Measurements from ENCODE around the gene PGS1. TPM values are rescaled to one million over a fixed set of nuclear protein-coding genes. Genes with fewer than 3 reads are reported as not detected.
A peak's percentile ranks its signal among the peaks of the same experiment; 100 is the strongest.

Gene PGS1
- total and polyA plus RNA-seq, 9 donors, result 13.5 to 50.2 (median 35.0) TPM

GRCh38 chr17:78409191-78409928 is 30.9 kb downstream of the PGS1 start:
- H3K4me1 ChIP-seq (ENCODE audit: insufficient read depth), result no peaks in the 10 kb centered on the region
- intact Hi-C loops (cut with DNase I), result loop anchor here in 1 of 4 donors (10.0 kb wide), 1 partner anchor 1665 kb away; no protein-coding TSS in a partner anchor

GRCh38 chr17:78411241-78411857 is 32.9 kb downstream of the PGS1 start:
- no peak overlapping the region for H3K27ac ChIP-seq
- no peak for TF ChIP-seq POLR2A (IDR thresholded peaks at IDR 0.05)
- H3K4me1 ChIP-seq (ENCODE audit: insufficient read depth), result no peaks in the 10 kb centered on the region
- H3K27me3 ChIP-seq, result no peaks in the 10 kb centered on the region
- no peaks in the 10 kb centered on the region for H3K36me3 ChIP-seq
- 68 to 75% (median 69%) methylated on average over 17 of the region's 17 CpGs for WGBS, 3 donors
- no peaks in the 10 kb centered on the region for H3K9me3 ChIP-seq
- peak in 1 of 5 donors; percentile 36 for DNase-seq
- intact Hi-C loops (cut with DNase I), result no loop called here
- no peak overlapping the region for H3K4me3 ChIP-seq

More at GRCh38 chr17:78409191-78409928, 30.9 kb downstream of the PGS1 start:
- H3K9me3 ChIP-seq, result no peaks in the 10 kb centered on the region
- H3K4me3 ChIP-seq, result no peak overlapping the region
- no peak for TF ChIP-seq EP300 (IDR thresholded peaks at IDR 0.05)
- TF ChIP-seq, protein P1, sequence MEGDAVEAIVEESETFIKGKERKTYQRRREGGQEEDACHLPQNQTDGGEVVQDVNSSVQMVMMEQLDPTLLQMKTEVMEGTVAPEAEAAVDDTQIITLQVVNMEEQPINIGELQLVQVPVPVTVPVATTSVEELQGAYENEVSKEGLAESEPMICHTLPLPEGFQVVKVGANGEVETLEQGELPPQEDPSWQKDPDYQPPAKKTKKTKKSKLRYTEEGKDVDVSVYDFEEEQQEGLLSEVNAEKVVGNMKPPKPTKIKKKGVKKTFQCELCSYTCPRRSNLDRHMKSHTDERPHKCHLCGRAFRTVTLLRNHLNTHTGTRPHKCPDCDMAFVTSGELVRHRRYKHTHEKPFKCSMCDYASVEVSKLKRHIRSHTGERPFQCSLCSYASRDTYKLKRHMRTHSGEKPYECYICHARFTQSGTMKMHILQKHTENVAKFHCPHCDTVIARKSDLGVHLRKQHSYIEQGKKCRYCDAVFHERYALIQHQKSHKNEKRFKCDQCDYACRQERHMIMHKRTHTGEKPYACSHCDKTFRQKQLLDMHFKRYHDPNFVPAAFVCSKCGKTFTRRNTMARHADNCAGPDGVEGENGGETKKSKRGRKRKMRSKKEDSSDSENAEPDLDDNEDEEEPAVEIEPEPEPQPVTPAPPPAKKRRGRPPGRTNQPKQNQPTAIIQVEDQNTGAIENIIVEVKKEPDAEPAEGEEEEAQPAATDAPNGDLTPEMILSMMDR (IDR thresholded peaks at IDR 0.05), result no peak
- TF ChIP-seq POLR2A (IDR thresholded peaks at IDR 0.05), result no peak
- H3K27ac ChIP-seq, result no peak overlapping the region
- DNase-seq, result no peak
- no peaks in the 10 kb centered on the region for H3K36me3 ChIP-seq
- no peaks in the 10 kb centered on the region for H3K27me3 ChIP-seq
- 83 to 86% (median 85%) methylated on average over 12 of the region's 12 CpGs for WGBS, 3 donors

DNA sequence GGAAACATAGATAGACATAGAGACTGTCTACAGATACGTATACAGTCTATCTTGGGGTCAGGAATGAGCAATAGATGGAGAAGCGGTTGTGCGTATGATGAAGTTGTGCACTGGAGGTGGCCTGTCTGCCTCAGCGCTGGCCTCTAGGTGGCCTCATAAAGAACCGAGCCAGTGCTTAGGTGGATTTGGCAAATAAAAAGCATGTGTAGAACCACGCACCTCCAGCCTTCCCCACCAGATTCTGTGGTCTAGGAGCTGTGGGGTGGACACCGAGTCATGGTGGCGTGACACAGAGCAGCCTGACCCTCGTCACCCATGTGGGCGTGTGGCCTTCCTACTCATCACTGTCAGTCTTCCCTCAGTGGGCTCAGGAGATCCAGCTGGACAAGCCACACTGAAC is 34.0 kb downstream of the PGS1 start:
- no peaks in the 10 kb centered on the region for H3K4me1 ChIP-seq (ENCODE audit: insufficient read depth)
- H3K4me3 ChIP-seq, result no peak overlapping the region
- WGBS, 3 donors, result 87 to 94% (median 88%) methylated on average over 10 of the region's 10 CpGs
- no peaks in the 10 kb centered on the region for H3K9me3 ChIP-seq
- intact Hi-C loops (cut with DNase I), result no loop called here
- no peak overlapping the region for H3K27ac ChIP-seq
- no peaks in the 10 kb centered on the region for H3K36me3 ChIP-seq
- no peaks in the 10 kb centered on the region for H3K27me3 ChIP-seq
- no peak for DNase-seq
- TF ChIP-seq POLR2A (IDR thresholded peaks at IDR 0.05) (no peak), EP300 (IDR thresholded peaks at IDR 0.05) (no peak)
- TF ChIP-seq, protein P1 (IDR thresholded peaks at IDR 0.05), result no peak

DNA sequence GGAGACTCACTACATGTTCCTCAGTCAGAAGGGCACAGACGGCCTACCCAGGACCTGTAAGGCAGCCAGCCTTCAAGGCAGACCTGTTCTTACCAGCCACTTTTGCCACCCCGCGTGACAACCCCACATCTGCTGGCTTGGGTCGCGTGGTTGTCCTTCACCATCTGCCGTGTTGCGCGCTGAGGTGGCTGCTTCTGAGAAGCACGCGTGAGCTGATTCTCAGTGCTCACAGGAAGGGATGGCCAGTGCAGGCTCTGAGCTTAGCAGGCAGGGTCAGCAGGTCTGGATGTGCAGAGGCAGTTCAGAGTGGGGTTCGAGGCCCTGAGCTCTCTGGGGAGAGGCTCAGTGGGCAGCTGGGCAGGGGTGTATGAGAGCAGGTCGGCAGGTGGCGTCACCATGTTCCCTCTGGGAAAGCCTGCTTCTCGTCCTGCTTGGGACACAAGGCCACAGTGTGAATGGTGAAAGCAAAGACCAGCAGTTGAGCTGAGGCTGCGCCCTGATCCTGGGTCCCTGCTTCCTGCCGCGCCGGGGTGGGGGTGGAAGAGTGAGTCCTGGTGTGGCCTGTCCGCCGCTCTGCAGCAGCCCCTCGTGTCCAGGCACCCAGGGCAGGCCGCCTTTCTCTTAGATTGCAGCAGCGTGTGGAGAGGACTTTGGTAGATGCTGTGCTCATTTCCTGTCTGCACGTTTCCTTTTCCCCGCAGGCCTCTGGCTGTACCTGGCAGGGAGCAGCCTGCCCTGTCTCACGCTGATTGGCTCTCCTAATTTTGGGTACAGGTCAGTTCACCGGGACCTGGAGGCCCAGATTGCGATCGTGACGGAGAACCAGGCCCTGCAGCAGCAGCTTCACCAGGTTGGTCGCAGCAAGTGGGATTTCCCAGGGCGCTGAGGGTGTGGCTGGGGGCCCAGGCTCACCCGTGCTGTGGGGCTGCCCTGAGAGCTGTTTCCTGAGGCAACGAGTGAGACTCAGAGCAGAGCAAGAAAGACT is 36.0 kb downstream of the PGS1 start:
- TF ChIP-seq POLR2A (IDR thresholded peaks at IDR 0.05), result no peak
- TF ChIP-seq EP300 (IDR thresholded peaks at IDR 0.05), result no peak
- TF ChIP-seq, protein P1 (IDR thresholded peaks at IDR 0.05), result no peak
- Histone ChIP-seq H3K4me1 (ENCODE audit: insufficient read depth) (no peaks in the 10 kb centered on the region), H3K9me3 (no peaks in the 10 kb centered on the region), H3K27me3 (no peaks in the 10 kb centered on the region), H3K27ac (no peak overlapping the region), H3K36me3 (no peaks in the 10 kb centered on the region), H3K4me3 (no peak overlapping the region)
- WGBS, 3 donors, result 86 to 88% (median 87%) methylated on average over 34 of the region's 34 CpGs
- intact Hi-C loops (cut with DNase I), result loop anchor here in 1 of 4 donors (5.0 kb wide), 1 partner anchor 32 kb away; no protein-coding TSS in a partner anchor
- no peak for DNase-seq

Measured in ovary (tissue), 9 donors.